SK-N-SH (cell line): ENCODE results near the gene SNX11. TPM values are rescaled to one million over a fixed set of nuclear protein-coding genes. Genes with fewer than 3 reads are reported as not detected.

Experiments used
- CTCF ChIA-PET: fragments of 300-600, 350-600 bp; formaldehyde crosslinking; extraction: SDS; loops from one replicate; lab custom pipeline; 2021; lab: Yijun Ruan, JAX
- POLR2A ChIA-PET: fragments of 350-600 bp; sonication (Branson Sonifier 250); formaldehyde crosslinking; extraction: SDS; loops from one replicate; lab custom pipeline; 2020; ENCODE audit warnings: antibody characterized with exemption, inconsistent platforms; lab: Yijun Ruan, JAX
- DNase-seq: peaks from one replicate; pipeline ENCODE4 v3.0.0; 2012
- H2AFZ ChIP-seq: fragments of 200-600 bp; sonication (generic); 2 replicates; pipeline ENCODE4 v1.8.1; 2016; ENCODE audit warnings: antibody characterized with exemption, mild to moderate bottlenecking, low read depth
- H3F3A ChIP-seq: fragments of 200-600 bp; sonication (generic); replicated peaks from 2 replicates; pipeline ENCODE3; 2016; ENCODE audit warnings: antibody characterized with exemption, mild to moderate bottlenecking; ENCODE audit not compliant: insufficient read depth
- H3K27ac ChIP-seq, 2 experiments: fragments of 200-500 bp in 1 of 2; fragments of 200-600 bp in 1 of 2; sonication (Bioruptor generic) in 1 of 2; sonication (generic), shearing (Covaris generic) in 1 of 2; 2 replicates each; pipeline versions ENCODE4 v1.5.1 to v1.6.1; 2014 to 2016; ENCODE audit warnings: low read depth in 2 of 2, inconsistent platforms in 1 of 2, low read length in 1 of 2, mild to moderate bottlenecking in 1 of 2, mixed read lengths in 1 of 2
- H3K27me3 ChIP-seq: fragments of 200-600 bp; sonication (generic), shearing (Covaris generic); 2 replicates; pipeline ENCODE4 v1.6.1; 2016; ENCODE audit warnings: mixed run types; ENCODE audit not compliant: insufficient read depth
- H3K36me3 ChIP-seq, 2 experiments: fragments of 200-500 bp in 1 of 2; fragments of 200-600 bp in 1 of 2; sonication (Bioruptor generic) in 1 of 2; sonication (generic) in 1 of 2; replicated peaks in 1 of 2; 2 replicates each; pipeline versions ENCODE3 to v1.5.1; 2014 to 2016; ENCODE audit warnings: low read length in 1 of 2, mild to moderate bottlenecking in 1 of 2; ENCODE audit not compliant: insufficient read depth in 2 of 2, control insufficient read depth in 1 of 2
- H3K4me1 ChIP-seq, 2 experiments: fragments of 200-500 bp in 1 of 2; fragments of 200-600 bp in 1 of 2; sonication (Bioruptor generic) in 1 of 2; sonication (generic), shearing (Covaris generic) in 1 of 2; 2 replicates each; pipeline versions ENCODE4 v1.5.1 to v1.6.1; 2014 to 2016; ENCODE audit warnings: low read depth in 1 of 2, low read length in 1 of 2, mixed run types in 1 of 2; ENCODE audit not compliant: insufficient read depth in 2 of 2, control insufficient read depth in 1 of 2
- H3K4me2 ChIP-seq: fragments of 200-600 bp; sonication (generic), shearing (Covaris generic); 2 replicates; pipeline ENCODE4 v1.6.1; 2017; ENCODE audit warnings: mixed run types
- H3K4me3 ChIP-seq, 2 experiments: fragments of 200-500 bp in 1 of 2; fragments of 200-600 bp in 1 of 2; sonication (Bioruptor generic) in 1 of 2; sonication (generic), shearing (Covaris generic) in 1 of 2; 2 replicates each; pipeline versions ENCODE4 v1.5.1 to v1.8.1; 2014 to 2016; ENCODE audit warnings: low read depth in 2 of 2, inconsistent platforms in 1 of 2, low read length in 1 of 2, mild to moderate bottlenecking in 1 of 2, mixed read lengths in 1 of 2, moderate library complexity in 1 of 2
- H3K79me2 ChIP-seq: fragments of 200-600 bp; sonication (generic); 2 replicates; pipeline ENCODE4 v1.8.1; 2017; ENCODE audit warnings: mild to moderate bottlenecking; ENCODE audit not compliant: insufficient read depth
- H3K9ac ChIP-seq: fragments of 200-600 bp; sonication (generic); 2 replicates; pipeline ENCODE4 v1.6.1; 2017; ENCODE audit warnings: mixed run types
- H3K9me2 ChIP-seq: fragments of 200-600 bp; sonication (generic); 2 replicates; pipeline ENCODE4 v1.6.1; 2017; ENCODE audit warnings: mixed run types
- H3K9me3 ChIP-seq: fragments of 200-600 bp; sonication (generic); 2 replicates; pipeline ENCODE4 v1.6.1; 2017; ENCODE audit warnings: mixed run types, mild to moderate bottlenecking, moderate library complexity
- H4K20me1 ChIP-seq: fragments of 200-600 bp; sonication (generic); 2 replicates; pipeline ENCODE4 v1.6.1; 2017; ENCODE audit warnings: mild to moderate bottlenecking, mixed run types; ENCODE audit not compliant: insufficient read depth
- ELF1 ChIP-seq: IDR thresholded peaks from 2 replicates; pipeline ENCODE4 v1.4.0; 2012
- EZH2phosphoT487 ChIP-seq: fragments of 200-600 bp; sonication (generic); IDR thresholded peaks from 2 replicates; pipeline ENCODE4 v1.6.1; 2017; ENCODE audit warnings: low read depth, mixed run types, mild to moderate bottlenecking, antibody characterized with exemption, moderate library complexity, borderline replicate concordance
- FOXM1 ChIP-seq: IDR thresholded peaks from 2 replicates; pipeline ENCODE4 v1.4.0; 2012; ENCODE audit warnings: low read depth, mild to moderate bottlenecking
- GABPA ChIP-seq: IDR thresholded peaks from 2 replicates; pipeline ENCODE4 v1.4.0; 2012; ENCODE audit warnings: low read depth, mild to moderate bottlenecking
- IRF3 ChIP-seq: fragments of 150-350 bp; IDR thresholded peaks from 2 replicates; pipeline ENCODE4 v1.6.1; 2016; ENCODE audit warnings: mild to moderate bottlenecking, low read depth, low read length
- JUND ChIP-seq: IDR thresholded peaks from 2 replicates; pipeline ENCODE4 v1.4.0; 2012
- MXI1 ChIP-seq: IDR thresholded peaks from 2 replicates; pipeline ENCODE4 v1.6.1; 2012; ENCODE audit warnings: mild to moderate bottlenecking, low read depth, low read length, improper control_type of control experiment
- NRF1 ChIP-seq: IDR thresholded peaks from 2 replicates; pipeline ENCODE4 v1.6.1; 2012; ENCODE audit warnings: low read depth, mild to moderate bottlenecking, low read length
- PBX3 ChIP-seq: IDR thresholded peaks from 2 replicates; pipeline ENCODE4; 2012
- RFX5 ChIP-seq: IDR thresholded peaks from 2 replicates; pipeline ENCODE4 v1.6.1; 2012; ENCODE audit warnings: mild to moderate bottlenecking, improper control_type of control experiment, low read length
- SIN3A ChIP-seq: IDR thresholded peaks from 2 replicates; pipeline ENCODE4 v1.6.1; 2012; ENCODE audit warnings: low read depth, mild to moderate bottlenecking, low read length, moderate library complexity, borderline replicate concordance
- TEAD4 ChIP-seq: IDR thresholded peaks from 2 replicates; pipeline ENCODE4 v1.4.0; 2012; ENCODE audit warnings: mild to moderate bottlenecking, borderline replicate concordance; ENCODE audit not compliant: insufficient read depth
- USF1 ChIP-seq: IDR thresholded peaks from 2 replicates; pipeline ENCODE4 v1.4.0; 2012; ENCODE audit warnings: low read depth, borderline replicate concordance
- USF2 ChIP-seq: fragments of 150-350 bp; IDR thresholded peaks from 2 replicates; pipeline ENCODE4 v1.6.1; 2017; ENCODE audit warnings: antibody characterized with exemption, low read length, low read depth, borderline replicate concordance
- ZBTB33 ChIP-seq: IDR thresholded peaks from 2 replicates; pipeline ENCODE4 v1.4.0; 2012; ENCODE audit warnings: low read depth, borderline replicate concordance
- WGBS: methylation state at CpG from one replicate; pipeline ENCODE4 v1.1.6; 2017; ENCODE audit warnings: low lambda C conversion rate; 5-methylcytosine and 5-hydroxymethylcytosine counted together
- polyA plus RNA-seq, 3 experiments: library from polyadenylated mRNA; depleted of rRNA; stranded (reverse); fragments of >200 nt; gene quantifications; 2 replicates each; pipeline ENCODE4 v1.2.3, GENCODE V29; 2012

Gene SNX11
- polyA plus RNA-seq, 1 of the 3 experiments (the other 2 are of a cell fraction) = 19.0 TPM

GRCh38 chr17:48129981-48130380, 22.4 kb downstream of the SNX11 start:
- H4K20me1 ChIP-seq = no peaks in the 10 kb centered on the region
- CTCF ChIA-PET = interaction anchor here (0.8 to 17.8 kb wide), 20 partner anchors 8 to 152 kb away, joined by 3 to 232 read pairs (median 18); partner anchors contain the start of genes CBX1 and SNX11
- H3F3A ChIP-seq = no peaks in the 10 kb centered on the region
- peaks cover 6 to 16% of the 10 kb centered on the region in 2 experiments for H3K36me3 ChIP-seq
- H3K9me2 ChIP-seq = no peaks in the 10 kb centered on the region
- H3K9me3 ChIP-seq = no peaks in the 10 kb centered on the region
- TF ChIP-seq SIN3A (no peak), JUND (no peak), ZBTB33 (no peak), USF1 (no peak), ELF1 (no peak), TEAD4 (no peak), FOXM1 (no peak), USF2 (no peak), RFX5 (no peak), MXI1 (no peak), GABPA (no peak), EZH2phosphoT487 (no peak), PBX3 (no peak), NRF1 (no peak), IRF3 (no peak)
- TF ChIP-seq, all 33 proteins: peak for 0
- Histone ChIP-seq H3K4me2 (no peak overlapping the region), H3K4me3 (no peak overlapping the region), H3K79me2 (no peaks in the 10 kb centered on the region), H3K9ac (no peak overlapping the region), H2AFZ (no peak overlapping the region), H3K4me1 (peaks cover 7 to 23% of the 10 kb centered on the region in 2 experiments; a peak in 2 of 4 replicates), H3K27ac (no peak overlapping the region; a peak in 1 of 4 replicates), H3K27me3 (peaks cover 6% of the 10 kb centered on the region; the same call in 1 of the 2 replicates)
- POLR2A ChIA-PET = no interaction called here
- DNase-seq = peak; percentile 47
- WGBS = 48% methylated on average over 5 of the region's 5 CpGs
